ENCODE results near the gene WFS1. TPM values are rescaled to one million over a fixed set of nuclear protein-coding genes. Genes with fewer than 3 reads are reported as not detected.

Gene WFS1
- total and polyA plus RNA-seq, 10 donors, result 4.9 to 62.2 (median 34.8) TPM

DNA sequence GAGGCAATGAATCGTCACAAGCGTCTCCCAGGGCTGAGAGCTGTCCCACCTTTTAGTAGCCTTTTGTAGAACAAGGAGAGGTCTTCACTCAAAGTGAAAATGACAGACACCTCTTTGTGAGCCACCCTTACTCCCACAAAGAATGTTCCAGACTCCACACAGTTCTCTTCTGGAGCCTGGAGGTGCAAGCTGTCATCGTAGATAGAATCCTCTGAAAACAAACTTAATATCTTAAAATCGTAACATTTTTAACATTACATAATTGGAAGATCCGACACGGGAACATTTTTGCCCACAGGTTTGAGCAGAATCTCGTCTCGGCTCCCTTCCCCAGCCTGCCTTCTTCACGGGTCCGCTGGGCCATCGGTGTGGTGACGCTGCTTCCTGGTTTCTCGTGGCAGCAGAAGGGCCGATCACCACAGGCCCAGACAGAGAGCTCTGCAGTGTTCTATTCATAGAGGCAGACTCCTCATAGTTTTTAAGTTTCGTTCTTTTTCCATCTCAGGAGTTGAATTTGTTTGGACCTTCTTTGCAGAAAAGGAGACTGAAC, 27.7 kb downstream of the WFS1 start:
- DNase-seq, result no peak
- Histone ChIP-seq H3K4me1 (no peaks in the 10 kb centered on the region), H3K9me3 (no peaks in the 10 kb centered on the region), H3K27ac (no peak overlapping the region), H3K27me3 (replicated peaks in 1 of 7) (no peaks in the 10 kb centered on the region), H3K36me3 (peaks cover 0 to 95% (median 40%) of the 10 kb centered on the region in 6 donors), H3K4me3 (no peak overlapping the region)
- intact Hi-C loops (cut with DNase I; ENCODE audit: low total_unique reads), result no loop called here
- no peak for TF ChIP-seq POLR2A (IDR thresholded peaks at IDR 0.05)
- TF ChIP-seq, protein P1, sequence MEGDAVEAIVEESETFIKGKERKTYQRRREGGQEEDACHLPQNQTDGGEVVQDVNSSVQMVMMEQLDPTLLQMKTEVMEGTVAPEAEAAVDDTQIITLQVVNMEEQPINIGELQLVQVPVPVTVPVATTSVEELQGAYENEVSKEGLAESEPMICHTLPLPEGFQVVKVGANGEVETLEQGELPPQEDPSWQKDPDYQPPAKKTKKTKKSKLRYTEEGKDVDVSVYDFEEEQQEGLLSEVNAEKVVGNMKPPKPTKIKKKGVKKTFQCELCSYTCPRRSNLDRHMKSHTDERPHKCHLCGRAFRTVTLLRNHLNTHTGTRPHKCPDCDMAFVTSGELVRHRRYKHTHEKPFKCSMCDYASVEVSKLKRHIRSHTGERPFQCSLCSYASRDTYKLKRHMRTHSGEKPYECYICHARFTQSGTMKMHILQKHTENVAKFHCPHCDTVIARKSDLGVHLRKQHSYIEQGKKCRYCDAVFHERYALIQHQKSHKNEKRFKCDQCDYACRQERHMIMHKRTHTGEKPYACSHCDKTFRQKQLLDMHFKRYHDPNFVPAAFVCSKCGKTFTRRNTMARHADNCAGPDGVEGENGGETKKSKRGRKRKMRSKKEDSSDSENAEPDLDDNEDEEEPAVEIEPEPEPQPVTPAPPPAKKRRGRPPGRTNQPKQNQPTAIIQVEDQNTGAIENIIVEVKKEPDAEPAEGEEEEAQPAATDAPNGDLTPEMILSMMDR (IDR thresholded peaks at IDR 0.05 in 8 of 11, conservative IDR thresholded peaks at IDR 0.05 in 3 of 11), result no peak
- TF ChIP-seq POLR2AphosphoS5 (IDR thresholded peaks at IDR 0.05), result no peak
- 84 to 94% (median 90%) methylated on average over 15 of the region's 15 CpGs for WGBS, 5 donors

DNA sequence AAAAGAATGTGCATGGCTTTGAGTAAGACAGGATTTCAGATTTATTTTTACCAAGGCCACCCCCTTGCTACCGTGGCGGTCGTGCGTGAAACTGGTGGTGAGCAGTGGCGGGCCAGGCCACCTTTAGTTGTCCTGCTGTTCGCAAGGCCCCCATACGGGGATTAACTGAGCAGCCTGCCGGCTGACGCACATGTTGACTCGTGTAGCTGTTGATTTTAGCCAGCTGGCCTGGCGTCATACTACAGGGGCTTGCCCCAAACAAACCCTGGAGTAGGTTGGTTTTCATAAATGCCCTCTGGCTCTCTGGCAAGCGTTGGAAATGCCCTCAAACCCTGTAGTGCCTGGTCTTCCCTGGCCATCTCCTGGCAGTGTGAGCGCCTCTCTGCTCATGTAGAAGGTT, 28.4 kb downstream of the WFS1 start:
- TF ChIP-seq POLR2AphosphoS5 (IDR thresholded peaks at IDR 0.05) (no peak), POLR2A (IDR thresholded peaks at IDR 0.05) (no peak)
- TF ChIP-seq, protein P1 (IDR thresholded peaks at IDR 0.05 in 8 of 11, conservative IDR thresholded peaks at IDR 0.05 in 3 of 11), result no peak
- no peak overlapping the region for H3K4me3 ChIP-seq
- H3K27ac ChIP-seq, result no peak overlapping the region
- H3K9me3 ChIP-seq, result no peaks in the 10 kb centered on the region
- DNase-seq, result no peak
- no peaks in the 10 kb centered on the region for H3K27me3 ChIP-seq (replicated peaks in 1 of 7)
- peaks cover 0 to 95% (median 42%) of the 10 kb centered on the region in 6 donors for H3K36me3 ChIP-seq
- 82 to 88% (median 82%) methylated on average over 11 to 13 of the region's 13 CpGs for WGBS, 5 donors
- intact Hi-C loops (cut with DNase I; ENCODE audit: low total_unique reads), result no loop called here
- no peaks in the 10 kb centered on the region for H3K4me1 ChIP-seq

DNA sequence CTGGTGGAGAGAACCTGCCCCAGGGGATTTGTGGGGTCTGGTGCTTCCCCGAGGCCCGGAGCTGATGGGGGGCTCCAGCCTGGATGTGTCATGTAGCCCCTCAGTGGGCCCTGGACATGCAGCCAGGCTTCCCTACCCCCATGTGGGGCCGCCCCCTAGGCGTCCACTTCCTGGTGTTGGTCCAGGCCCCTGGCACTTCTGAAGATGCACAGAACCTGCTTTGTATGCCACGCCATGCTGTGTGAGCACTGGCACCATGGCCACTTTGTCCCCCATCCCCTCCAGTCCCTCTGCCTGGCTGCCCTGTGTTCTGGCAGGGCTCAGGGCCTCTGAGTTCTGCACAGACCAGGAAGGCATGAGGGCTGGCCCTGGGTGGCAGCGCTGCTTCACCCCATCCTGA, 29.2 kb downstream of the WFS1 start:
- WGBS, 5 donors, result 89 to 96% (median 92%) methylated on average over 4 to 6 of the region's 6 CpGs; no CpG with 5 or more reads in 1 of the 5 donors
- H3K4me1 ChIP-seq, result no peaks in the 10 kb centered on the region
- H3K9me3 ChIP-seq, result no peaks in the 10 kb centered on the region
- H3K36me3 ChIP-seq, result peaks cover 0 to 95% (median 44%) of the 10 kb centered on the region in 6 donors
- H3K27me3 ChIP-seq (replicated peaks in 1 of 7), result no peaks in the 10 kb centered on the region
- H3K27ac ChIP-seq, result no peak overlapping the region
- no peak overlapping the region for H3K4me3 ChIP-seq
- intact Hi-C loops (cut with DNase I; ENCODE audit: low total_unique reads), result no loop called here
- DNase-seq, result no peak
- TF ChIP-seq, protein P1 (IDR thresholded peaks at IDR 0.05 in 8 of 11, conservative IDR thresholded peaks at IDR 0.05 in 3 of 11), result no peak
- no peak for TF ChIP-seq POLR2A (IDR thresholded peaks at IDR 0.05)
- no peak for TF ChIP-seq POLR2AphosphoS5 (IDR thresholded peaks at IDR 0.05)

DNA sequence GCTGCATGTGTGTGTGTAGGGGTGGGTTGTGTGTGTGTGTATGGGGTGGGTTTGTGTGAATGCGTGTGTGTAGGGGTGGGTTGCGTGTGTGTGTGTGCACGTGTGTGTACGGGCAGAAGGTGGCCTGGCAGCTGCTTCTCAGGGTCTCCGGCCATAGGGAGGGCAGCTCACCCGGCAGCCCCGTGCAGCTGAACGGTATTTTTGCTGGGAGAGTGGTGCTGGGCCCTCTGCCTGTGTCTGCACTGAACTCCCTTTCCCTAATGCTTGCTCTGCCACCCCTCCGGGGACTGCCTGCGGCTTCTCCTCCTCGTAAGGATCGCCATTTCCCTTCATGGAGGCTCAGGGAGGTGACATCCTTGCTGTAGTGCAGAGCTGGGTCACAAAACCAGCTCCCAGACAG, 30.2 kb downstream of the WFS1 start:
- Histone ChIP-seq H3K36me3 (peaks cover 0 to 95% (median 45%) of the 10 kb centered on the region in 6 donors), H3K9me3 (no peaks in the 10 kb centered on the region), H3K27ac (no peak overlapping the region), H3K27me3 (replicated peaks in 1 of 7) (no peaks in the 10 kb centered on the region), H3K4me3 (no peak overlapping the region), H3K4me1 (no peaks in the 10 kb centered on the region)
- 81 to 94% (median 92%) methylated on average over 12 of the region's 12 CpGs for WGBS, 5 donors
- intact Hi-C loops (cut with DNase I; ENCODE audit: low total_unique reads), result no loop called here
- TF ChIP-seq POLR2A (IDR thresholded peaks at IDR 0.05) (no peak), POLR2AphosphoS5 (IDR thresholded peaks at IDR 0.05) (no peak)
- TF ChIP-seq, protein P1 (IDR thresholded peaks at IDR 0.05 in 8 of 11, conservative IDR thresholded peaks at IDR 0.05 in 3 of 11), result no peak
- no peak for DNase-seq
